NB4 (cell line): Measurements from ENCODE around the gene ZNF354B.

Experiments used
- DNase-seq: peaks from one replicate; pipeline ENCODE4 v3.0.0; 2010; ENCODE audit warnings: low read depth
- H3K4me3 ChIP-seq: one replicate; pipeline ENCODE4 v1.5.1; 2011; ENCODE audit warnings: mild to moderate bottlenecking, low read depth, low read length, moderate library complexity
- CTCF ChIP-seq: IDR thresholded peaks from one replicate; pipeline ENCODE4 v1.5.1; 2012; ENCODE audit warnings: low read depth, low read length
- MYC ChIP-seq: IDR thresholded peaks from 2 replicates; pipeline ENCODE4 v1.6.1; 2011; ENCODE audit warnings: low read depth, low read length
- POLR2A ChIP-seq: IDR thresholded peaks from 2 replicates; pipeline ENCODE4 v1.6.1; 2011; ENCODE audit warnings: mild to moderate bottlenecking; ENCODE audit not compliant: insufficient read length; ENCODE audit errors: extremely low read depth

The ZNF354B gene

GRCh38 chr5:178902849-178903248 lies 43.1 kb downstream of the ZNF354B start:
- DNase-seq, result no peak

GRCh38 chr5:178931846-178932760 lies 72.3 kb downstream of the ZNF354B start:
- H3K4me3 ChIP-seq, result no peak overlapping the region
- no peak for DNase-seq
- TF ChIP-seq POLR2A (no peak), CTCF (no peak), MYC (no peak)

More at GRCh38 chr5:178902849-178903248, 43.1 kb downstream of the ZNF354B start:
- no peak for TF ChIP-seq POLR2A
- no peak for TF ChIP-seq MYC
- H3K4me3 ChIP-seq, result no peak overlapping the region
